GM19035 (cell line): ENCODE measurements around the gene ZMYM4.
"Not testable (repeated sequence)": the region's sequence is repeated elsewhere in the genome, so short reads cannot be mapped to it uniquely, and the experiment has no call there.

Source experiments
- ATAC-seq: cut with Tn5 transposase; IDR thresholded peaks from one replicate; pipeline ENCODE4 v1.9.1; 2021; ENCODE audit not compliant: unreplicated experiment

The ZMYM4 gene

DNA sequence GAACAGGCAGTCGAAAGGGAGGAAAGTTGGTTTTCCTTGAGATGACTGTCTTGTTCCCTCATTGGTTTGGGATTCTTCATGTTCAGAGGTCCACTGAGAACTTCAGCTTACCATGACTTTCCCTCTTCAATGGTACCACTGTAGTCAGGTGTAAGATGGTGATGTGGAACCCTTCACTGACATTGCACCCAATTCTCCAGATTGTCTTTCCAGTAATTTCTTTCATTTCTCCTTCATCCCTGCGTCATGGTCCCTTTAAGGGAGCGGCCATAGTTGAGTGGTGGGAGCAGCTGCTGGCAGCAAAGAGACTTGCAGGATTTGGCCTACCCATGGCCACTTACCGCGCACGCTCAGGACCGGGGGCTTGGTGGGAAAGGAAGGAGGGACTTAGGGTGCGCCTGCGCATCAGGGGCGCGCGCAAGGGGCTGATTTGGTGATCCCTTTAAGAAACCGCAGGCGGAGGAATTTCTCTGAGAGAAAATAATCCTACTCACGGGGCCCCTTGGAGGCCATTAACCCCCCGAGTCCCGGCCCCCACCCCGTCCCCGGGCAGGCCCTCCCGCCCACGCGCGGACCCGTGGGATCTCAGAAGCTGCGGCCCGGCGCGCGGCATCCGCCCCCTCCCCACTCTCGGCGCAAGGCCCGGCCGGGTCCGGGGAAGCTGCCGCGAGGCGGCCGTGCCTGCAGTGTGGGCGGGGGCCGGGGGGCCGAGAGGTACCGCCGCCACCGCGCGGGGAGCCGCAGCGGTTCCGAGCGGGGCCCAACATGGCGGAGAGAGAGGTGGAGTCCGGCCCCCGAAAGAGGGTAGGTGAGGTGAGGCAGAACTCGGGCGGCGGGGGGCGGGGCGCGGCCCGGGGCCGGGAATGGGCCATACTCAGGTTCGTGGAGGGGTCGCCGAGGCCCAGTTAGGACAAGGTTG lies at the start of gene ZMYM4:
ZMYM4 (plus strand) TSS at position 428 of the 919 bp plus-strand sequence; CDS start at position 766, 338 bp downstream.
- peak; percentile 86 for ATAC-seq

DNA sequence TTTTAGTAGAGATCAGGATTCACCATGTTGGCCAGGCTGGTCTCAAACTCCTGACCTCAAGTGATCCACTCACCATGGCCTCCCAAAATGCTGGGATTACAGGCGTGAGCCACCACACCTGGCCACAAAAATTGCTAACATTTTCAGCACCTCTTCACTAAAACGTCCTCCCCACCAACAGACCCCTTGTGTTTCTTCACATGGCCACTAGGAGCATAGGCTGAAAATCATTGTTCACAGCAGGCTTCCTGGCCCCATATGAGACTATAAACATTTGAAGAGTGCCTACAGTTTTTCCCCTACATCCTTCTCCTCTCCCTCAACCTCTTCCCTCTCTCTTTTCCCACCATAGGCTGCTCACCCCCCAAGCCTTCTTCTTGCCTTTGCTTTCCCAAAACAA lies 47.5 kb upstream of the ZMYM4 start:
- ATAC-seq, result no peak

DNA sequence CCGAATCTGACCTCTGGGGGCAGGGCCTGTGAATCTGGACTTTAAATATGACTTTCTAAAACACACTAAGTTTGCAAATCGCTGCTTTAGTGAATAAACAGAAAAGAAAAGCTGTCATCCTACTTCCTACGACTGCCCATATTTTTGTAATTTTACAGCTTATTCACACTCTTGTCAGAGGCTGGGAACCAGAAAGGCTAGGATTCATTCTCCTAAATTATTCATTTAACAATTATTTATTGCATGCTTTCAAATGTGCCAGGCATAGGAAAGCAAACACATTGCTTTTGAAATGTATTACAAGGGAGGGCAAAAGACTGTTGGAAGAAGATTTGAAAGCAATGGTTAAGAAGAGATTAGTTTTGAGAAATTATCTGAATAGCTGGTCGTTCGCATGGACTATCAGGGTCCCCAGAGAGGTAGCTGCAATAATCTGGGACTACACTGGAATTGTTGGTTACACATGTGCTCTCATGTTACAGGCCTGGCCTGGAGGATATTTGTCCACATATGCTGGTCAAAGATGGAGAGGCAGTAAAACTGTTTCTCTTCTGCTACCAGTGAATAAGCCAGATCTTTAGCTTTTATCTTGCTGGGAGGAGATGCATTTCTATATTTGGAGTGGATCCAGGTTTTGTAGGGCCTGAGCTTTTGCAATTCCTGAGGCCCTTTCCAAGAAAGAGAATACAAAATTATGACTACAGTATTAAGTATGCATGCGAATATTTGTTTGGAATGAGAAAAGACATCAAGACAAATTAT lies 46.0 kb upstream of the ZMYM4 start:
- no peak for ATAC-seq

DNA sequence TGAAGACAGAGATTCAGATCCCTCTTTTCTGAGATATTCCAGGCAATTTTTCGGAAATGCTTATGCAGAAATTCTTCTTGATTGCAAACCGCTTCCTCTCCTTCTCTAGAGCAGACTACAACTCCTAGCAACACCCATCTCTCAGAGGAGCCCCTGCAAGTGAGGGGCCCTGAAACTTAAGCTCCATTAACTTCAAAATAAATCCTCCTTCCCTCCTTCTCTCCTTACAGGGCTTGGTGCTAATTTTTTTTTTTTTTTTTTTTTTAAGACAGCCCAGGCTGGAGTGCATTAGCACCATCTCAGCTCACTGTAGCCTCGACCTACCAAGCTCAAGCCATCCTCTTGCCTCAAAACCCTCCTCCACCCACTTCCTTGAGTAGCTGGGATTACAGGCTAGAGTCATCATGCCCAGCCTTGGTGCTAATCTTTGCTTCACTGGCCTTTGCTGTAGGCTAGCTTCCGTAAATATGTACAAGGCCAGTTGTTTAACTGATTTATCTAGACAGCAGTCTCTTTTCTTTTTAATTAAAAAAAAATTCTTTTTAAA lies 45.4 kb upstream of the ZMYM4 start:
- no peak for ATAC-seq

DNA sequence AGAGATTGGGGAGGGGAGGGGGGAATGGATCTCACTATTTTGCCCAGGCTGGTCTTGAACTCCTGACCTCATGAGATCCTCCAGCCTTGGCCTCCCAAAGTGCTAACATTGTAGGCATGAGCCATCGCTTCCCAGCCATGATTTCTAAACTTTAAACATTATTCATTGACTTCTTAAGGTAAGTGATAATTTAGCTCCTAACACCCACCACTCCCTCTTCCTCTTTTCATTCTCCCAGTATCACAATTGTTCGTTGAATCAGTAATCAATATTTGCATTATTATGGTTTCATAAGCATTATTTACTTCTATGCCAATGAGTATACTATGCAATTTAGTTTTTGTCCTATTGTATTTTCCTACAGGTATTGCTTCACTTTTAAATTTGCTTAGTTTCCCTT lies 42.0 kb upstream of the ZMYM4 start:
- no peak for ATAC-seq

DNA sequence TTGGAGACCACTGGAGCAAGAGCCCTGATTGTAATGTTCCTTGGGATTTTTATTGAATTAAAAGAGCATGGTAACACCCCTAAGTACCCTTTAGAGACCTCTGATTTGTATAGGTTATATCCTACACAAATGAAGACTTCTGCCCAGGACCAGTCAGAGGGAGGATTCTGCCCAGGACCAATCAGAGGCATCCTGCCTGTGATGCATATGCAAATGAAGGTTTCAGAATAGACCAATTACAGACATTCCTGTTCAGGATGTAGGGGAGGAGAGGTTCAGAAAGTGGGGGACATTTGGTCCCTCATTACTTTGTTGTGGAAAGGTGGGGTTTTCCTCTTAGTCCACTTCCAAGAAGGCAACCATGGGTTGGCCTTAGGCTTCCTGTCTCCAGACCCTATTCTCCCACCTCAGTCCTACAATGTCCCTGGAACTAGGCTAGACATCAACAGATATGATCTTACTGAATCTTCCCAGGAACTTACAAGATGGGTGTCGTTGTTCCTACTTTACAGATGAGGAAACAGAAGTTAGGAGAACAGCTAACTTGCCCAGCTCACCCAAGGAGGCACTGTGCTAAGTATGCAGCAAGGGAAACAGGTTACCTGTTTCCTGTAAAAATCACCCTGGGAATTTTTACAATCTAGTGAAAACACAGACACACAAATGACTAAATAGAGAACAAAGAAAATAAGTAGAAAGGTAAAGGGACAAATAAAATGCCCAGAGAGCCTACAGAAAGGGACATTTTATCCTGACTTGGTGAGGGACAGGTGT lies 38.7 kb upstream of the ZMYM4 start:
- no peak for ATAC-seq

DNA sequence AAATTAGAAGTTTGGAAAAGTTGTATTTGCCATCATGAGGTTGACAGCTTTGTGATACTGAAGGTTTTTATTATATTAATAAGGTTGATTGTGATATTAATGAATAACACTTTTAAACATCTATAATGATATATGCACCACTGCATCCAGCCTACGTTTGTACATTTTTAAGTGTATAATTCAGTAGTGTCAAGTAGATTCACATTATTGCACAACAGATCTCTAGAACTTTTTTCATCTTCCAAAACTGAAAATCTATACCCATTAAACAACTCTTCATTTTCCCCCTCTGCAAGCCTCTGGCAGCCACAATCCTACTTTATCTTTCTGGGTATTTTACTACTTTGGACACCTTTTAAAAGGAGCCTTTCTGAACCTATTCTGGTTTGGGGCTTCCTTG lies 37.2 kb upstream of the ZMYM4 start:
- no peak for ATAC-seq

DNA sequence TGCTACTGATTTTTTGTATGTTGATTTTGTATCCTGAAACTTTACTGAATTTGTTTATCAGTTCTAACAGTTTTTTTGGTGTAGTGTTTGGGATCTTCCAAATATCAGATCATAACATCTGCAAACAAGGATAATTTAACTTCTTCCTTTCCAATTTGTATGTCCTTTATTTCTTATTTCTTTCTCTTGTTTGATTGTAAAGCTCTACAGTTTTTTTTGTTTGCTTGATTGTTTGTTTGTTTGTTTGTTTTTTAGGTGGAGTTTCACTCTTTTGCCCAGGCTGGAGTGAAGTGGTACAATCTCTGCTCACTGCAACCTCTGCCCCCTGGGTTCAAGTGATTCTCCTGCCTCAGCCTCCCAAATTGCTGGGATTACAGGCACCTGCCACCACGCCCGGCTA lies 31.7 kb upstream of the ZMYM4 start:
- not testable (repeated sequence) for ATAC-seq

DNA sequence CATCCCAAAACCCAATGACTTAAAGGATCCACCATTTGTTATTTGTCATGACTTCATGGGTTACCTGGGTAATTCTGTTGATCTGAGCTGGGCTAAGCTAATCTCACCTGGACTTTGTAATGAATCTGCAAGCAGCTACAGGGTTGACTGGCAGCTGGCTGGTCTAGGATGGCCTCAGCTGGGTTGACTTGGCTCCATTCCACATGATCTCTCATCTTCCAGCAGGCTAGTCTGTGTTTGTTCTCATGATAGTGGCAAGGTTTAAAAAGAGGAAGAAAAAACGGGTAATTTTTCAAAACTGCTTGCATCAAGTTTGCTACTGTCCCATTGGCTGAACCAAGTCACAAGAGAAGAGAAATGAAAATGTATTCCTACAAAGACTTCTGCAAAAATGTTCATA lies 24.8 kb upstream of the ZMYM4 start:
- ATAC-seq, result no peak

DNA sequence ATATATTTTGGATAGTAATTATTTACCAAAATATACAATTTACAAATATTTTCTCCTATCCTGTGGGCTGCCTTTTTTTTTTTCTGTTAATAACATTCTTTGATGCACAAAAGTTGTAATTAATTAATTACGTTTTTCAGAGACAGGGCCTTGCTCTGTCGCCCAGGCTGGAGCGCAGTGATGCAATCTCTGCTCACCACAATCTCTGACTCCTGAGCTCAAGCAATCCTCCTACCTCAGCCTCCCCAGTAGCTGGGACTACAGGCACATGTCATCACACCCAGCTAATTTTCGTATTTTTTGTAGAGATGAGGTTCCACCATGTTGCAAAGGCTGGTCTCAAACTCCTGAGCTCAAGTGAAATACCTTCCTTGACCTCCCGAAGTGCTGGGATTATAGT lies 21.3 kb upstream of the ZMYM4 start:
- ATAC-seq, result no peak

DNA sequence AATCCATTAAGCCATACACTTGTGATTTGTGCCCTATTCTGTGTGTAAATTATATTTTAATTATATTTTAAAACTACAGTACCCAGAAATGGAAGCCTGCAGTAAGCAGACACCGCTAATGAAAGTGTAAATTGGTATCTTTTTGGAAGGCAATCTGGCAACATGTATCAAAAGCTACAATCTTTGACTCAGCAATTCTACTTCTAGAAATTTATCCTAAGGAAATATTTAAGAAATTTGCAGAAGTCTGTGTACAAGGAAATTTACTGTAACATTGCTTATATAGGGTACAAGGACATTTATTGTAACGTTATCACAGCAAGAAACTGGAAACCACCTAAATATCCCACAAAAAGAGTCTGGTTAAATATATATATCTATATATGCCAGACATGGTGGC lies 14.6 kb upstream of the ZMYM4 start:
- no peak for ATAC-seq

DNA sequence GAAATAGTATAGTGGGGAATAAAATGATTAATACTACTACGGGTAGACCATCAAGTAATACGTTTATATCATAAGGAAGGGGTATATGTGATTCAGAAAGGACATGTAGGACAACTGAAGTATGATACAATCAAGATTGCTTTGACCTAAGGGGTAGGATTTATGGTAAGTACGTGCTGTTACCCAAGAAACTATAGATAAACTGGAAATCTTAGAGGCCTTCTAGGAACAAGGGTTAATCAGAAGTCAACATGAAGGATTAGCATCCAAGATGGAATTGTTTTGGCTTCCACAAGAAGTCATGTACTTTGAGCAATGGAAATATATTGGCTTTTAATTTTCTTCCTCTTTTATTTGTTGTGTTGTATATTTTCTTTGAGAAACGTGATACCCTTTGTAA lies 13.2 kb upstream of the ZMYM4 start:
- no peak for ATAC-seq

DNA sequence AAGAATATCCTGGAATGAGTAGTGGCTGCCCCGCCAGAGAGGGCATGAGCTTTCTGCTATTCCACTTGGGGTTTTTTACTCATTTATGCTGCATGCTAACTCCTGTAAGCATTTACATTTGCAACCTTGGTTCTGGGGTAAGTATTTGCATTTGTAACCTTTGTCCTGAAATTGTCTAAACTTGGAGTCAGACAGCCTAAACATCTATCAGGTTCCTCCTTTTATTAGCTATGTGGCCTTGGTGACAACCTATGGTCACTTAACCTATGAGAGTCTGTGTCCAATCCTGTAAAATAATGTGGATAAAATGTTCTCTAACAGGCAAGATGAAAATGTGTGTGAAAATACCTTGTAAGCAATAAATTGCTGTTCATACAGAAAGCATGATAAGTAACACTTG lies 8.9 kb upstream of the ZMYM4 start:
- no peak for ATAC-seq

DNA sequence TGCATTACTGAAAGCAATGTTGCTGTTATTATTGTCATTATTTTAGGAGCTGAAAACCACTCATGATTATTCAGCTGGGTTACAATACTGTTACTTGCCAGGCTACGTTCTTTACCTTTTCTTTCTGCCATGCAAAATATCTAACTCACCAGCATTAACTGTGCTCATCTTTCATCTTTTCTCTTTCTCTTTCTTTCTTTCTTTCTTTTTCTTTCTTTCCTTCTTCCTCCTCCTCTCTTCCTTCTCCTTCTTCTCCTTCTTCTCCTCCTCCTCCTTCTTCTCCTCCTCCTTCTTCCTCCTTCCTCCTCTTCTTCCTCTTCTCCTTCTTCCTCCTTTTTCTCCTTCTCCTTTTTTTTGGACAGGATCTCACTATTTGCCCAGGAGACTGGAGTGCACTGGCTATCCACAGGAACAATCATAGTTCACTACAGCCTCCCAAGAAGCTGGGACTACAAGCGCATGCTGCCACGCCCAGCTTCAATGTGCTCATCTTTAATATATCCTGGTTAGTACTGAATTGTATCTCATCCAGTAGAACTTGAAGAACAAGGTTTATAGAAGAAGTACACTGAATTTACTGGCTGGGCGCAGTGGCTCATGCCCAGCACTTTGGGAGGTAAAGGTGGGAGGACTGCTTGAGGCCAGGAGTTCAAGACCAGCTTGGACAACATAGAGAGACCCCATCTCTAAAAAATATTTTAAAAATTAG lies 6.9 kb upstream of the ZMYM4 start:
- no peak for ATAC-seq

DNA sequence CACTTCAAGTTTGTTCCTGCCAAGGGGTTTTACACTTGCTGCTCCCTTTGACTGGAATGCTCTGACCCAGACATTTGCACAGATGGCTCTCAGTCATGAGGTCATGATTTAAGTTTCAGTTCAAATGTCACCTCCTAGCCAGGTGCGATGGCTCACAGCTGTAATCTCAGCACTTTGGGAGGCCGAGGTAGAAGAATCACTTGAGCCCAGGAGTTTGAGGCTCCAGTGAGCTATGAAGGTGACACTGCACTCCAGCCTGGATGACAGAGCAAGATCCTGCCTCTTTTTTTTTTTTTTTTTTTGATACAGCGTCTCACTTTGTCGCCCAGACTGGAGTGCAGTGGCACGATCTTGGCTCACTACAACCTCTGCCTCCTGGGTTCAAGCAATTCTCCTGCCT lies 4.5 kb upstream of the ZMYM4 start:
- no peak for ATAC-seq

DNA sequence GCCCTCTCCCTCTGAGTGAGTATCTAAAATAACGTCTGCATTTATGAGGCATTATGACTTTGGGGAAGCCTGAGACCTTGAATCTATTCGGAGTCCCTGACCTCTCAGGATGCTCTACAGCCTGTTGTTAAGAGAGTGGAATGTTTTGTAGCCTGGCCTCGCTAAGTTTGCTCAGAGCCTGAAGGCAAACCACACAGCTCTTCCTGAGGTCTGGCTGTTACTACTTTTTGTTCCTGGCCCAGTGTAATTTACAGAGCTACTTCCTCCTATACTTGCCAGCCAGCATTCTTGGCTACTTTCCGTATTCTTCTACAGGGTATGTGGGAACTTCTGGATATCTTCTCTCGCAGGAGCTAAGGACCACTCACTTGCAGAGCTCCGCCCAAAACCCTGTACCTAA lies 3.6 kb upstream of the ZMYM4 start:
- no peak for ATAC-seq

DNA sequence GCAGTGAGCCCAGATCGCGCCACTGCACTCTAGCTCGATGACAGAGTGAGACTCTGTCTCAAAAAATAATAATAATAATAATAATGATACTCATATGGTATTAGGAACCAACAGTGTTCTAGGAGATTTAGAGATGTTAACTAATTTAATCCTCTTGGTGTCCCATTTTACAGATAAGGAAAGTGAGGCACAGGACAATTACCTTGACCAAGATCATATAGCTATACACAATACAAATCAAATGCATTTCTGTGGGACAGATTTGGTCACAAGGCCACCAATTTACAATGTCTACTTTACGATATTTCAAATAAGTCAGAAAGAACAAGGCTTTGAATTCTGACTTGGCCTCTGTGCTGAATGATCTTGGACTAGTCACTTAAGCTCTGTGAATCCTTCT lies 2.2 kb upstream of the ZMYM4 start:
- no peak for ATAC-seq

DNA sequence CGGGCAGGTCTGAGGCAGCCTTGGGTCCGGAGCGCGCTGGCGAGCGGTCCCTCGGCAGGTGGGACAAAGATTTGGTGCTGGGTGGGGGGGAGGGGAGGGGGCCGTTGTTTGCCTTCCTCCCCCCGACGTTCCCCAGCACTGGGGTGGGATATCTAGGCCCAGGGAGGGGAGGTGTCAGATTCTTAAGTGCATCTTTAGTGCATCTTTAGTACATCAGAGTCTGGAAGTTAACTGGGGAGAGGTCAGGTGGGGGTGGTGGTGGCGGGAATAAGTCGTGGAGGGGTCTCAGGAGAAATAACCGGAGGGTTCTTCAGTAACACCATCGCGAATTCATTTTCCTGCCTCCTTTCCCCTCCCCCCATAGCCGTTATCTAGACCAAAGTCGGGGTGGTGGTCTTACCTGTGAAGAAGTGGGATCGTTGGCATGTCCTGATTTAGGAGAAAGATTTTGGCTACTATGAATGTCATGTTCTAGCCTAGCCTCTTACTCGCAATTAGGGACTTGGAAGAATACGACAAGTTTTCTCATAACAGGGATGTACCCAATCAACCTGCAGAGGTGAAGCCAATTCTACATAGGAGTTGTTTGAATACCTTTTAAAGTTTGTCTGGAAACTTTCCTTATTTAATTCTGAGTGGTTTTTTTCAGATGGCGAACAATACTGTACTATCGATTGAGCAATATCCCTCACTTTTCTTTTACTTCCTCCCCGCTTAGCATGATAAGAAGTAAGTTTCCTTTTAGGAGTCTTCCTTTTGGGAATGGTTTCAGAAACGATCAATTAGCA lies 886 bp downstream of the ZMYM4 start:
- no peak for ATAC-seq

DNA sequence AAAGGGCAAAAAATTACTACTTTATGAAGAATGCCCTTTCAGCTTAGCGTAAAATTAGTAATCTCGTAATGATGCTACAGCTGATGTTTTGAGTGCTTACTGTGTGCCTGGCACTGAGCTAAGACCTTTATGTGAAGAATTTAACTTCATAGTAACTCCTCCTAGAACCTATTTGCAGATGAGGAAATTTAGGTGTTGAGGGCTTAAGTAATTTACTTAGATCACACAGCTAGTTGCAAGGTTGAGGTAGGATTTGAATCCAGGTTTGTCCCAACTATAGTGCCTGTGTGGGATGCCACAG lies 1.4 kb downstream of the ZMYM4 start:
- no peak for ATAC-seq

DNA sequence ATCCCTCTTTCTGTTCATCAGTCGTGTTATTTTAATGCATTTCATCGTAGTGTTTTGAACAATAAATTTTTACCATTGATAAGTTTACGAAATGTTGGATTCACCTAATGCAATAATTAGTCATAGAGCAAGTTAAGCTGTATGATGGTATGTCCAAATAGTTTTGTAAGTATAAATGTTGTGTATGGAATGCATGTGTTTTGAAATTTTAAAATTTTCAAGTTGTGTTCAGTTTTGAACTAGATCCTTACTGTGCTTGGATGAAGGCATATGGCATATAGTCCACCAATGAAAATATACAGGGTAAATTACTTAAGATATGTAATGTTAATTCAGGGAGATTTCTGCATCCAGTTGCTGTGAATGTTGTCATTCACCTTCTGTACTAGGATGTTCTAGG lies 2.3 kb downstream of the ZMYM4 start:
- ATAC-seq, result no peak
